ENCODE data around the gene CDO1. TPM values are rescaled to one million over a fixed set of nuclear protein-coding genes. Genes with fewer than 3 reads are reported as not detected.

Gene CDO1
- total and polyA plus RNA-seq, 2 experiments from 2014 or later = 24.5 to 29.2 TPM

DNA sequence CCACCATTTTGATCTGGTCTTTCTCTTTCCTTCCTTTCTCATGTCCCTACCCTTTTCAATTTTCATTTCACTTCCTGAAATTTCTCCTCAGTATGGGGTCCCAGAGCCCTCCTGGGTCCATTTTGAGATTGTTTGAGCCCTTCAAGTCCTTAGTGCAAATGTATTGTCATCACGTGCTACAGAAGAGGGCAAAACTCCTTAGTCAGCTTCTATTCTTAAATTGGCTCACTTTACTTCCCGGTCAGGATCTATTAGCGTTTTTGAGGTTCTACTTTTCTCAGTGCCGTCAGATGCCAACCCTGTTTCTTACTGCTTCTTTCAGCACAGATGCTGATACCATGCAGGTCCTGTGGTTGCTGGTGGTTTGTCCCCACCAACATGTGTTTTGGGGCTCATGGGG lies 19.0 kb upstream of the CDO1 start (continued):
- TF ChIP-seq ZNF462 (CRISPR knock-in tag; IDR thresholded peaks at IDR 0.05) (no peak), STAT1 (IDR thresholded peaks at IDR 0.05; ENCODE audit: unreplicated experiment) (no peak), CREB1 (CRISPR knock-in tag; IDR thresholded peaks at IDR 0.05; ENCODE audit: low read depth) (no peak), EZH2phosphoT487 (IDR thresholded peaks at IDR 0.05; ENCODE audit: unreplicated experiment) (no peak), JUNB (IDR thresholded peaks at IDR 0.05; ENCODE audit: unreplicated experiment) (no peak), ZNF331 (CRISPR knock-in tag; IDR thresholded peaks at IDR 0.05; ENCODE audit: low read depth) (no peak), REST (IDR thresholded peaks at IDR 0.05; ENCODE audit: unreplicated experiment) (no peak)
- TF ChIP-seq, protein P1, sequence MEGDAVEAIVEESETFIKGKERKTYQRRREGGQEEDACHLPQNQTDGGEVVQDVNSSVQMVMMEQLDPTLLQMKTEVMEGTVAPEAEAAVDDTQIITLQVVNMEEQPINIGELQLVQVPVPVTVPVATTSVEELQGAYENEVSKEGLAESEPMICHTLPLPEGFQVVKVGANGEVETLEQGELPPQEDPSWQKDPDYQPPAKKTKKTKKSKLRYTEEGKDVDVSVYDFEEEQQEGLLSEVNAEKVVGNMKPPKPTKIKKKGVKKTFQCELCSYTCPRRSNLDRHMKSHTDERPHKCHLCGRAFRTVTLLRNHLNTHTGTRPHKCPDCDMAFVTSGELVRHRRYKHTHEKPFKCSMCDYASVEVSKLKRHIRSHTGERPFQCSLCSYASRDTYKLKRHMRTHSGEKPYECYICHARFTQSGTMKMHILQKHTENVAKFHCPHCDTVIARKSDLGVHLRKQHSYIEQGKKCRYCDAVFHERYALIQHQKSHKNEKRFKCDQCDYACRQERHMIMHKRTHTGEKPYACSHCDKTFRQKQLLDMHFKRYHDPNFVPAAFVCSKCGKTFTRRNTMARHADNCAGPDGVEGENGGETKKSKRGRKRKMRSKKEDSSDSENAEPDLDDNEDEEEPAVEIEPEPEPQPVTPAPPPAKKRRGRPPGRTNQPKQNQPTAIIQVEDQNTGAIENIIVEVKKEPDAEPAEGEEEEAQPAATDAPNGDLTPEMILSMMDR (conservative IDR thresholded peaks at IDR 0.05; ENCODE audit: low read depth in 2 of 2) = no peak

Data from GM23338 (cell line).